GM18909 (cell line): ENCODE measurements around the gene SAC3D1.

ENCODE experiments used
- ATAC-seq: cut with Tn5 transposase; IDR thresholded peaks from one replicate; pipeline ENCODE4 v1.9.1; 2021; ENCODE audit warnings: mild to moderate bottlenecking; ENCODE audit not compliant: unreplicated experiment, poor library complexity

SAC3D1 gene

GRCh38 chr11:65084598-65085375, 43.8 kb downstream of the SAC3D1 start:
- ATAC-seq: no peak

- ATAC-seq: no peak
Measured at GRCh38 chr11:65085446-65085845, 44.4 kb downstream of the SAC3D1 start.

GRCh38 chr11:65086809-65087208, 45.8 kb downstream of the SAC3D1 start:
- ATAC-seq: no peak

- no peak for ATAC-seq
Measured at GRCh38 chr11:65087216-65087615, 46.2 kb downstream of the SAC3D1 start.

- ATAC-seq: no peak
Measured at GRCh38 chr11:65087827-65088226, 46.8 kb downstream of the SAC3D1 start.

- no peak for ATAC-seq
Measured at GRCh38 chr11:65089621-65090020, 48.6 kb downstream of the SAC3D1 start.

GRCh38 chr11:65090628-65091027, 49.6 kb downstream of the SAC3D1 start:
- ATAC-seq: no peak
